ENCODE data around the gene TBC1D2.

DNA sequence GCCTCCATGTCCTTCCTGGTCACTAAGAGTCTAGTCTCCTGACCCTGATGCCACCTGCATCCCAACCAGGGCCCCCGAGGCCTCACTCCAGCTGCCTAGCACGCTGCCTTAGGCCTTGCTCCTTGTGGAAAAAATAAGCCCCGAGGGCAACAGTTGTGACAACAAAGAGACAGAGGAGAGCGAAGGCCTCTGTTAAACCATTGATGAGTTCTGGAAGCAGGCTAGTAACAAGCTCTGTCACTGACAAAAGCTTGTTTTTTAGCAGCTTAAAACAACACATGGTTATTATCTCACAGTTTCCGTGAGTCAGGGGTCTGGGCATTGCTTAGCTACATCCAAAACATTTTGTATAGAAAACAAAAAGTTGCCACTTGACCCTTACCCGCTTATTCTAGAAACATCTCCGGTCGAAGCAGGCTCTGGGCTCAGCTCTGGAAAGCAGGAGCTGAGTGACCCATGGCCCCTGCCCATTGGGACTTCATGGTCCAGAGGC, 48.2 kb upstream of the TBC1D2 start:
- TF ChIP-seq POLR2AphosphoS5 (IDR thresholded peaks at IDR 0.05; ENCODE audit: borderline replicate concordance, low read depth, low read length) = no peak
- no peak for TF ChIP-seq EZH2 (IDR thresholded peaks at IDR 0.05)

All from SK-N-MC (cell line).